NAMALWA (cell line): ENCODE results near the gene TGM2.

Experiments
- DNase-seq: peaks from one replicate; pipeline ENCODE4 v3.0.0-alpha.2; 2015; ENCODE audit warnings: low spot score

TGM2 gene

DNA sequence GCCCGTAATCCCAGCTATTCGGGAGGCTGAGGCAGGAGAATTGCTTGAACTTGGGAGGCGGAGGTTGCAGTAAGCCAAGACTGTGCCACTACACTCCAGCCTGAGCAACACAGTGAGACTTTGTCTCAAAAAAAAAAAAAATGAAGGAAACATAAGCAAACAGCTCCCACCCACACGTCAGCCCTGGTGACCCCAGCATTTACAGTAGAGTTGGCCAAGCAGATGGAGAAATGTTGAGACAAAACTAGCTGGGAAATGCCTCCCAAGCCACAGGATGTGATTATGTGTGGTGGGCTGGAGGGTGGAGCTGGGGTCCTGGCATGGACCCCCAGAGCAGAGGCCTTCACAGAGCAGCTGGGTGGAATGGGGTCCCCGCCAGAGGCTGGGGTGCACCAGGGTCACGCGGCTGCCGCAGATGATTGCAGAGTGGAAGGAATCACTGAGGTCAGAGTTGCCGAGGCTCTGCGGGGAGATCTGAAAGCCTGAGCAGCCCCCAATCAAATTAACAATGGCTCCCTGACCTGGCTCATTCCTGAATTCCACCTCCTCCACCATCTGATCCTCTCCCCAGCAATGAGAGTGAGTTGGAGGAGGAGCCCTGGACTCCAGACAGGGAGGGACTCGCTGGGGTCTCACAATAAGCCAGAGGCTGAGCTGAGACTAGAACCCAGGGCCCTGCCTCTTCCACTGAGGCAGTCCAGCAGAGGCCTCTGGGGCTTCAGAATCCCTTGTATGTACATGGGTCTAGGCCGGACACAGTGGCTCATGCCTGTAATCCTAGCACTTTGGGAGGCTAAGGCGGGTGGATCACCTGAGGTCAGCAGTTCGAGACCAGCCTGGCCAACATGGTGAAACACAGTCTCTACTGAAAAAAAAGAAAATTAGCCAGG lies 34.7 kb upstream of the TGM2 start:
- no peak for DNase-seq

DNA sequence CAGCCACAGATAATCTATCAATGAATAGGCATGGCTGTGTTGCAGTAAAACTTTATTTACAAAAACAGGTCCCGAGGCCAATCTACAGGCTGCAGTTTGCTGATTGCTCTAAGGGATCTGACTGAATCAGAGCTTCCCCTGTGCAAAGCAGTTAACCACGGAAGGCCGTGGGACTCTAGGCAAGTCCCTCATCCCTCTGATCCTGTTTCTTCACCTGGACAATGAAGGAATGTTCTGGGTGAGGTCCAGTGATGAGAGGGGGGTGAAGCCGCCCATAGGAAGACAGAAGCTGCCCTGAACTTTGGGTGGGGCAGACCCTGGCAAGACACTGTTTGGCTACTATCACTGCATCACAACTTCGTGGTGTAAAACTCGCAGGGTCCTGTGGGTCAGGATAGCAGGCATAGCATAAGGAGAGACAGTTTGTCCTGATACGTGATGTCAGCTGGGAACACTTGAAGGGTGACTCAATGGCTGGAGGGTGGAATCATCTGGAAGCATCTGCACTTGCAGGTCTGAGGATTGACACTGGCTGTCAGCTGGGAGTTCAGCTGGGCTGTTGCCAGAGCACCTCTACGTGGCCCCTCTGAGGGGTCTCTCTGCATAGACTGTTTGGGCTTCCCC lies 33.3 kb upstream of the TGM2 start:
- DNase-seq, result no peak

GRCh38 chr20:38197619-38198018 lies 32.5 kb upstream of the TGM2 start:
- peak; percentile 13 for DNase-seq

GRCh38 chr20:38197217-38197616 lies 32.1 kb upstream of the TGM2 start:
- DNase-seq, result no peak

- DNase-seq, result peak; percentile 10
Measured at GRCh38 chr20:38196592-38196991, 31.5 kb upstream of the TGM2 start.

- DNase-seq, result no peak
Measured at GRCh38 chr20:38196076-38196475, 31.0 kb upstream of the TGM2 start.

- DNase-seq, result no peak
Measured at GRCh38 chr20:38195521-38195920, 30.5 kb upstream of the TGM2 start.

DNA sequence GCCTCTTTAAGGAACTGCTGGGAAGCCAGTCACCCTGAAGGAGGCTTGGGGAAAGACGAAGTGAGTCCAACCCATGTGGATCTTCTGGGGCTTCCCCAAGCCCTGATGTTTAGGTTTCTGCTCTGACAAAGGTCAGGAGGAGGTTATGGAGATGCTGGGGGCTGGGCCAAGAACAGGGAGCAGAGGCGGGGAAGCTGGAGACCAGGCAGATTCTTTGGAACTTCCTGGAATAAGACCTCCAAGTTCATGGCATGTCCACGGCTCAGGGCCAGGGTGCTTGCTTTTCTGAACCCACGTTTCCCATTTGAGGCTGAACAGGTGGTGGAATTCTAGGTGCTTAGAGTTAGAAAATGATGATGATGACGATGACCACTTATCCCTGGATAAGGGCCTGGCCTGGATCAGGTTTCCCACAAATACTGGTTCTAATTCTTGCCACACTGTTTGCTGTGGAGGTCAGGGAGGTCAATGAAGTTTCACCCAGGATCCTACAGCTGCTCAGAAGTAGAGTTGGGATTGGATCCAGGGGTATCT lies 30.0 kb upstream of the TGM2 start:
- DNase-seq, result no peak

- DNase-seq, result no peak
Measured at GRCh38 chr20:38193586-38194105, 28.6 kb upstream of the TGM2 start.

GRCh38 chr20:38192323-38192885 lies 27.3 kb upstream of the TGM2 start:
- no peak for DNase-seq

DNA sequence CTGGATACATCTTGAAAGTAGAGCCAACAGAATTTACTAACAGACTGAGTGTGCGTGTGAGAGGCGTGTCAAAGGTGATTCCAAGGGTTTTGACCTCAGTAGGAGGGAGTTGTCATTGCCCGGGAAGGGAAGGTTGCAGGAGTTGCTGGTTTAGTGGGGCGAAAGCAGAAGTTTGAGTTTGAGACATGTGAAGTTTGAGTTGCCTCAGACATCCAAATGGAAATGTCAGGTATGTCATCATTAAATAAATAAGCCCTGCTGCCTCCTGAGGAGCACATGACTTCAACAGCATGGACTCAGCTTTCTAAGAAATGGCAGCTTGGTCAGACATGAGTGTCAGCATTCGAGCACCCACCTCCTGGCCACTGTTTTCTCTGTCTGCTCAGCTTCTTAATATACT lies 26.6 kb upstream of the TGM2 start:
- DNase-seq, result no peak

- no peak for DNase-seq
Measured at GRCh38 chr20:38190936-38191371, 25.9 kb upstream of the TGM2 start.

- no peak for DNase-seq
Measured at GRCh38 chr20:38190166-38190565, 25.1 kb upstream of the TGM2 start.

DNA sequence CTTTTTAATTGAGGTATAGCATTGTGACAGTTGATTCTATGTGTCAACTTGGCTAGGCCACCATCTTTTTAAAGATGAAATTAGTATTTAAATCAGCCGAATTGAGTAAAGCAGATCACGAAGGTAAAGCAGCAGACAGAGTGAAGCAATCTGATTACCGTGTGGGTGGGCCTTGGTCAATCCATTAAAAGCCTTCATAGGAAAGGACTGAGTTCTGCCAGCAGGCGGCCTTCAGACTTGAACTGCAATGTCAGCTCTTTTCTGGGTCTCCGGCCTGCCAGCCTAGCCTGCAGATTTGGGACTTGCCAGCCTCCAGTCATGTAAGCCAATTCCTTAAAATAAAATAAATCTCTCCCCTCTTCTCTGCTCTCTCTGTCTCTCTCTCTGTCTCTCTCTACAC lies 22.4 kb upstream of the TGM2 start:
- no peak for DNase-seq

- DNase-seq, result no peak
Measured at GRCh38 chr20:38186788-38187221, 21.7 kb upstream of the TGM2 start.

DNA sequence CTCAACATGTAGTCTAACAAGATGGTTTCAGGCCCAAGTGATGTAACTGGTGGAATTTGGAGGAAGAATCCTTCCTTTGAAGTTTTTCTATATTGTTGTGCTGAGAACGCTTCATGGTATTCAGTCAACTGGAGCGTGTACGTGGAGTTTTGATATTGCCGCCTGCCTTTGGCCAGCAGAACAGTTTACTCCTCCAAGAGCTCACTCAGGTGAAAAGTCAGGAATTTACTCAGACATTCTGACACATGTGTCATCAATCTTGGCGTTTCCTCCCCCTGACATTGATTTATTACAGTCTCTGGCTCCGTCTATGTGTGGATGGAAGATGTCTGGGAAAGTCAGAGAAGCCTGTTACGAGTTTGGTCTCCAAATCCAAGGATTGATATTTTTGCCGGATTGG lies 19.0 kb upstream of the TGM2 start:
- DNase-seq, result no peak

- no peak for DNase-seq
Measured at GRCh38 chr20:38181971-38182370, 16.9 kb upstream of the TGM2 start.

DNA sequence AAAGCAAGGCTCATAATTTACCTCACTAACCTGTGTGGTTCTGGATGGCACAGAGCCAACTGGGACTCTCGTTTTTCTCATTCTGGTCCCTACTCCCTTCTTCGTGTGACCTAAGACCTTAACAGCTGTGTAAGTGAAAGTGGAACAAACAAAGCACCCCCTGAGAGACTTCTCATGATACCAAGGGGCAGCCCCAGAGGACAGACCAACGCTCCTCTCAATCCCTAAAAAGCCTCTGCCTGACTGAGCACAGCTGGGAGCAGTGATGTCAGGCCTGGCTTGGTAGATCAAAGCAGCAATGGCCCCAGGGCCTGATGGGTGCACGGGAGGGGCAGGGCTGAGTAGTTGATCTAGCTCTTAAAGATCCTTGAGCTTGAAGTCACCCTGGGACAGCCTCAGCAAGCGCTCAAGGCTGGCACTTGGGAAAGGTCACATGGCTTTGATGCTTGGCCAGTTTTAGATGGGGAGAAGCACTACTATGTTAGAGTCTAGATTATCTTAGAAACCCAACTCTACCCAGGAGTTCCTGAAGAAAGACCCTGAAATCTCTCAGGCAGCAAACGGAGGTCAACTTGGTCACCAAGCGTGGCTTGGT lies 16.2 kb upstream of the TGM2 start:
- DNase-seq, result peak; percentile 12

DNA sequence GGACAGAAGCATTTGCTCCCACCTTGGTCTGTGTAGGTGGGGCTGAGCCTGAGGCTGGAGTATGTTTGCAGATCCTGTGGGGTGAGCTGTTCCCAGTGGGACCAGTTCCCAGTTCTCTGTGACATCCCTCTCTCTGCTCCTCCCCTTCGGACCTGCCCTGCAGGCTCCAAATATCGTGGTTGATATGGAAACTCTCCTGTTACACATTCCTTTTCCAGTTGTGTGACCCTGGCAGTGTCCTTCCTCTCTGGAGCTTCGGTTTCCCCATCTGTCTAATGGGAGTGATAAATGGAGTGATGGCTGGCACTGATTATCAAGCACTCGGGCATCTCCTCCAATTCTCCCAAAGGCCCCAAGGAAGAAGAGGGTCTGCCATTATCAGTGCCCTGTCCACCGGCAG lies 15.7 kb upstream of the TGM2 start:
- no peak for DNase-seq

- DNase-seq, result no peak
Measured at GRCh38 chr20:38179846-38180245, 14.8 kb upstream of the TGM2 start.

DNA sequence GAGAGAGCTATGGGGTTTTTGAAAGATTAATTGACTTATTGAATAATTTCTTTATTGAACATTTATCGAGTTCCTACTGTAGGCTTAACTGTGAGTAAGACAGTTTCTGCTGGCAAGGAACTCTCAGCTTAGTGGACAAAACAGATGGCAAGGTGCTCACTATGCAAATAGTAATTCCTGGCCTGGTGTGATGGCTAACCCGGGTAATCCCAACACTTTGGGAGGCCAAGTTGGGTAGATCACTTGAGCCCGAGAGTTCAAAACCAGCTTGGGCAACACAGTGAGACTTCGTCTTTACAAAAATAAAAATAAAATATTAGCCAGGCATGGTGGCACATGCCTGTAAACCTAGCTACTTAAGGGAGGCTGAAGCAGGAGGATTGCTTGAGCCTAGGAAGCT lies 13.5 kb upstream of the TGM2 start:
- no peak for DNase-seq

GRCh38 chr20:38178065-38178491 lies 13.0 kb upstream of the TGM2 start:
- no peak for DNase-seq
